ENCODE measurements around the gene INSR.

INSR gene

DNA sequence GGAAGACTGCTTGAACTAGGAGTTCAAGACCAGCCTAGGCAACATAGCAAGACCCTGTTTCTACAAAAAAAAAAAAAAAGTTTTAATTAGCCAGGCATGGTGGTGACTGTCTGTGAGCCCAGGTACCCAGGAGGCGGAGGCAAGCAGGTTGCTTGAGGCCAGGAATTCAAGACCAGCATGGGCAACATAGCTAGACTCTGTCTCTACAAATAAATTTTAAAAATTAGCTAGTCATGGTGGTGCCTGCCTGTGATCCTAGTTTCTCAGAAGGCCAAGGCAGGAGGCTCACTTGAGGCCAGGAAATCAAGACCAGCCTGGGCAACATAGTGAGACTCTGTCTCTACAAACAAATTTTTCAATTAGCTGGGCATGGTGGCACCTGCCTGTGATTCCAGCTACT, 6.1 kb downstream of the INSR start:
- no peak for DNase-seq (ENCODE audit: low read depth)
- no peak for TF ChIP-seq CTCF (IDR thresholded peaks at IDR 0.05; ENCODE audit: low read depth, low read length, missing control alignments)

DNA sequence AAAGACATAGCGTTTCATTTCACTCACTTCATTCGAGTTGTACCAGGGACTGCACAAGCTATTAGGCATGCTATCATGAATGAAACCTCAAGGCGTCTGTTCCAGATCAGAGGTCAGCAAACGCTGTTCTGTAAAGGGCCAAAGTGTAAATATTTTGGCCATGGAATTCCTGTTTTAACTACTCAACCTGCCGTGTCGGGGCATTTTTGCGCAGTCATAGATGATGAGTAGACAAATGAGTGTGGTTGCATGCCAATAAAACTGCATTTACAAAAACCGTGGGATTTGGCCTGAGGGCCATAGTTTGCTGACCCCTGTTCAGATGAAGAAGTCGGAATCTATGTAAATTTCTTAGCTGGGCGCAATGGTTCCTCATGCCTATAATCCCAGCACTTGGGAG, 6.5 kb downstream of the INSR start:
- no peak for TF ChIP-seq CTCF (IDR thresholded peaks at IDR 0.05; ENCODE audit: low read depth, low read length, missing control alignments)
- H3K4me3 ChIP-seq (ENCODE audit: low read depth, low read length), result no peak overlapping the region
- DNase-seq (ENCODE audit: low read depth), result no peak

More for the DNA sequence above, 6.1 kb downstream of the INSR start:
- no peak overlapping the region for H3K4me3 ChIP-seq (ENCODE audit: low read depth, low read length)

- TF ChIP-seq CTCF (IDR thresholded peaks at IDR 0.05; ENCODE audit: low read depth, low read length, missing control alignments), result no peak
- no peak overlapping the region for H3K4me3 ChIP-seq (ENCODE audit: low read depth, low read length)
- DNase-seq (ENCODE audit: low read depth), result no peak
Observed at GRCh38 chr19:7280940-7281666, 13.1 kb downstream of the INSR start.

DNA sequence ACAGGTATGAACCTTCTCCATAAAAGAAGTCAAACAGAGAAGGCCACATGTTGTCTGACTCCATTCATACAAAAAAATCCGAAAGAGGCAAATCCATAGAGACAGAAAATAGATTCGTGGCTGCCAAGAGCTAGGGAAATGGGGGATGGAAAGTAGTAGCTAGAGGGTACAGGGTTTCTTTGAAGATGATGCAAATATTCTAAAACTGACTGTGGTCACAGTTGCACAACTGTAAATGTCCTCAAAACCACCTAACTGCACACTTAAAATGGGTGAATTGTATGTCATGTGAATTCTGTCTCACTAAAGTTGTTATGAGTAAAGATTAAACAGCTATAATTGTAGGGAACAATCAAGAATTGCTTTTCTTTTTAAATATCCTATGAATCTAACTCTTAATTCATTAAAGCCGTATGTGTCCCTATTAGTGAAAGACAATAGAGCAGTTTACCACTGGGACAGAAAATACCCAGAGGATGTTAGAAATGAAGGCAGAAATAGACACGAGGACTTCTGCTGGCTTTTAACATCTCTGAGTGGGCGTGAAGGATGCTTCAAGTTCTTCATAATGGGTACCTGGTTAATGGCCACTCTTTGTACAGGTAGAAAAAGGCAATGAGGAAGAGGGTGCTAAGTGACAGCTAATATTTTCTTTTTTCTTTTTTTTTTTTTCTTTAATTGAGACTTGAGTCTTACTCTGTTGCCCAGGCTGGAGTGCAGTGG, 21.2 kb downstream of the INSR start:
- TF ChIP-seq CTCF (IDR thresholded peaks at IDR 0.05; ENCODE audit: low read depth, low read length, missing control alignments), result no peak
- DNase-seq (ENCODE audit: low read depth), result peak; percentile 71

DNA sequence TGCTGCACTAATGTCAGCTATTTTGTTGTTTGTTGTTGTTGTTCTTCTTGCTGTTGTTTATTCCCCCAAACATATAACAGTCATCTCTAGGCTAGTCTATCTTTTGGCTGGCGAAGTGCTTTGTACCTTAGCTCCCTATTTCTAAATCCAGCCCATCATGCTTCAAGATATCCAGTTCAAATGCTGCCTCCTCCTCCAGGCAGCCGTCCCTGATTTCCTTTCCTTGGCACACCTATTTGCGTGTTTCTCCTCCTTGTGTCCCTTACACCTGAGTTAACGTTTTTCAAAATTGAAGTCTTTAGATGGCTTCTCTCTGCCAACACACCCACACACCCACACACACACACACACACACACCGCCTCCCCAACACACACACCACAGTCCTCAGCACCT, 25.5 kb downstream of the INSR start:
- no peak for DNase-seq (ENCODE audit: low read depth)
- H3K4me3 ChIP-seq (ENCODE audit: low read depth, low read length), result no peak overlapping the region
- TF ChIP-seq CTCF (IDR thresholded peaks at IDR 0.05; ENCODE audit: low read depth, low read length, missing control alignments), result no peak

More for the DNA sequence above, 21.2 kb downstream of the INSR start:
- peak overlapping the region; percentile 11; the same call in 1 of the 2 replicates for H3K4me3 ChIP-seq (ENCODE audit: low read depth, low read length)

DNA sequence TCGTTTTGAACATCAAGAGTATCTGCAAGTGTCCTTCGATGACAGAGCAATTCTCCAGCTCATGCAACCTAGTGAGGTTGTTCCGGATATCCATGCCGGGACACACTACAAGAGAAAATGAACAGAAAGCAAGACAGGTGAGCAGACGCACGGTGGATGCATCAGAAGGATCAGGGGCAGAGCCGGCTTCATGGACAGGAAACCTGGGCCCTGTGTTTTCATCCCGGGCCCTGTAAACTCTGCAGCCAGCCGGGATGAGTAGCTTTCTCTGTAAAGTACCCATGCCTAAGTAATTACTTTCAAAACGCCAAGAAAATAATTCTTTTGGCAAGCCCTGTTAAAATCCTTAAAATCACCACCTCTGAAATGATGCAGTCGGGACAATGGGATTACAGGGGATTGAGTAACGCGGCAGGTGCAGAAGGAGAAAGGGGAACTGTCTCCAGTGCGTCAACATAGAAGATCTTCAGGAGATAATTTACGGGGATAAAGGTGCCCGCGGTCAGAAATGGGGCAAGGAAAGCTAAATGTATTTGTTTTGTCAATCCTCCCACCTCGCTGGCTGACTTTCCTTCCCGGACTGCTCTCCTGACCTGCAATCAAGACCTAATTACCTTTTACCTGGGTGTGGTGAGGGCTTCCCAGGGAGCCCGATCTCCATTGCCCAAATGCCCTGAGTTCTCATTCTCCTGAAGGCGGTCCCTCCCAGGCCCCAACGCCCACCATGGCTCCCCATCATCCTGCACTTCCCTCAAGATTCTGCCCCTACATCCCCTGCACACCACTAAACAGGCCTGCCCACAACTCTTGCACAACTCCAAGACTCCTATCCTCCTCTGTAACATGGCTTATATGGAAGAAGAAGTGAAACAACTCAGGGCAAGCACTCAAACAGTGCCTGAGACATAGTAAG, 26.2 kb downstream of the INSR start:
- H3K4me3 ChIP-seq (ENCODE audit: low read depth, low read length), result no peak overlapping the region
- no peak for TF ChIP-seq CTCF (IDR thresholded peaks at IDR 0.05; ENCODE audit: low read depth, low read length, missing control alignments)

More for the DNA sequence above, 26.2 kb downstream of the INSR start:
- DNase-seq (ENCODE audit: low read depth), result no peak
